H54 (cell line): ENCODE results near the gene ING5.
"Not testable (repeated sequence)": the region's sequence is repeated elsewhere in the genome, so short reads cannot be mapped to it uniquely, and the experiment has no call there.

Experiments
- DNase-seq: peaks from one replicate; pipeline ENCODE4 v3.0.0; 2011; ENCODE audit warnings: low spot score, mixed read lengths; ENCODE audit not compliant: insufficient read length
- FAIRE-seq: peaks from 3 replicates; lab custom pipeline; 2011; peaks lifted over from hg19 to GRCh38; lab: Jason Lieb, UNC
- POLR2A ChIP-seq: IDR thresholded peaks from 2 replicates; pipeline ENCODE4 v1.6.1; 2011; ENCODE audit warnings: low read depth, mild to moderate bottlenecking, low read length

Gene ING5

GRCh38 chr2:241746084-241746483, 44.2 kb downstream of the ING5 start:
- TF ChIP-seq POLR2A, result no peak
- FAIRE-seq, result no peak

GRCh38 chr2:241748468-241749256, 46.8 kb downstream of the ING5 start:
- no peak for TF ChIP-seq POLR2A
- no peak for FAIRE-seq
- no peak for DNase-seq

More at GRCh38 chr2:241746084-241746483, 44.2 kb downstream of the ING5 start:
- DNase-seq, result no peak

- TF ChIP-seq POLR2A, result no peak
- FAIRE-seq (no peak), DNase-seq (no peak)
Measured at GRCh38 chr2:241750076-241750840, 48.4 kb downstream of the ING5 start.

GRCh38 chr2:241751152-241751551, 49.3 kb downstream of the ING5 start:
- FAIRE-seq, result no peak
- DNase-seq, result no peak
- no peak for TF ChIP-seq POLR2A

- TF ChIP-seq POLR2A, result no peak
- FAIRE-seq (no peak), DNase-seq (no peak)
Measured at GRCh38 chr2:241751776-241752175, 49.9 kb downstream of the ING5 start.

DNA sequence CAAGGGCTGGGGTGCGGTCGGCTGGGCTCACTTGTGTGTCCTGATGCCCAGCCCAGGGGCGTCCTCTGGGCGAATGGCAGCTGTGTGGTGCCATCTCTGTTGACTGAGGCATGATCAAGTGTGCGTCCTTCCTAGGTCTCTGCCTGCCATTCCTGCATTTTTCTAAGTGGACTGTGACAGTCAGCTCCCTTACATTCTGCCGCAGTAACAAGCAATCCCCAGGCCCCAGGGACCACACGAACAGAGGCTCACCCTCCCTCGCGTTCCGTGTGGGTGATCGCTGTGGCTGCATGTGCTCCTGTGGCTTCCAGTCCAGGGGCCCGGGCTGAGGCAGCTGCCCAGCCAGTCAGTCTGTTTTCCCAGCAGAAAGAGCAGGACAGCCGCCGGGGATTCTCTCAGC, 50.4 kb downstream of the ING5 start:
- FAIRE-seq, result no peak
- DNase-seq, result no peak
- TF ChIP-seq POLR2A, result no peak

DNA sequence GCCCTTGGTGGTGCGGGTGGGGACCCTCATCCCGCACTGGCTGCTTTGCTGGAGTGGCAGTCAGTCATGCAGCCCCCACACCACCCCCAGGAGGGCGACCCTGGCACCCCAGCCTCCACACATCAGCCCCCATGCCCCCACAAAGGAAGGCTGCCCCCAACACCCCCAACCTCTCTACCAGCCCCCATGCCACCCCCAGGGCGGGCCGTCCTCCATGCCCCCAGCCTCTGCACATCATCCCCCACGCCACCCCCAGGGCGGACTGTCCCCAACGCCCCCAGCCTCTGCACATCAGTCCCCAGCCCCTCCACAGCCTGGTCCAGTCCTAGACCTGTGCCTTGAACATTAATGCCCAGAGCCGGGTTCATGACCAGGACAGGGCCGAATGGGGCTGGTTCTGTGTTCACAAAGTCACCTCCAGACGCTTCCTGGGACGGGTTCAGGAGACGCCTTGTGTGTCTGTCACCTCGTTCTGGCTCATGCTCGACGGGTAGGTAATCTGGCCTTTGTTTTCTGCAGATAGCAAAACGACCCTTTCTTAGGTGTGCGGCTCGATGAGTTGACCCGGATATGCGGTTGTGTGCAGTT, 50.9 kb downstream of the ING5 start:
- no peak for FAIRE-seq

DNA sequence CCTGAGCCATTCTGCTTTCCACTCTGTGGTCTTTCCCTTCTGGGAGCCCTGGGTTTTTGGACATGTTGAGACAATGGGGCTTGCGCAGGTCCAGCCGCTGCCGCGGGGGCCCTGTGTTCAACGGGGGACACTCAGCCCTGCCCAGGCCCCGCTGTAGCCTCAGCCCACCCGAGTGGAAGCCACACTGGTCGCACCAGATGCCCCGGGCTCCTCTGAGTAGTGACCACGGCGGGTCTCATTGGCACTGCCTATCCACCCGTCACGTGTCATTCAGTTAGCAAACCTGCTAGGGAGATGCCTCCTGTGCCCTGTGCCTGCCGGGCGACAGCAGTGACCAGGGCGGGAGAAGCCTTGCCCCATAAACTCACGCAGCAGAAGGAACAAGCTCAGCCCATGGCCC, 51.7 kb downstream of the ING5 start:
- DNase-seq (no peak), FAIRE-seq (no peak)
- TF ChIP-seq POLR2A, result no peak

More for the DNA sequence above, 50.9 kb downstream of the ING5 start:
- no peak for DNase-seq
- no peak for TF ChIP-seq POLR2A

DNA sequence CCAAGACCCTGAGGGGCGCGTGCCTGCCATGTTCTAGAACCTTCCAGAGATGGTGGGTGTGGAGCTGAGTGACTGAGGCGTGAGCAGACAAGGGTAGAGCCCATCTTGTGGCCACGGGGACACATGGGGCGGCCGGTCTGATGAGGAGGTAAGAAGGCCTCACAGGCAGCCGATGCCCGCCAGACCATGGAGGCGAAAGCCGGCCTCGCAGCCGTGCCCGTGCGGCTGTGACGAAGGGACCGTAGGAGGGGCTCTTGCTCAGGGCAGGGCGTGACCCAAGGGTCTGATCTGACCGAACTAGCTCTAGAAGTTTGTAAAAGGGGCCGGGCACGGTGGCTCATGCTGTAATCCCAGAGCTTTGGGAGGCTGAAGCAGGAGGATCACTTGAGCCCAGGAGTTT, 52.2 kb downstream of the ING5 start:
- DNase-seq (no peak), FAIRE-seq (no peak)
- TF ChIP-seq POLR2A, result no peak

- DNase-seq, result no peak
- TF ChIP-seq POLR2A, result no peak
- FAIRE-seq, result no peak
Measured at GRCh38 chr2:241755166-241755565, 53.3 kb downstream of the ING5 start.

GRCh38 chr2:241755777-241756176, 53.9 kb downstream of the ING5 start:
- no peak for DNase-seq
- TF ChIP-seq POLR2A, result no peak
- no peak for FAIRE-seq

GRCh38 chr2:241759067-241759807, 57.4 kb downstream of the ING5 start:
- DNase-seq, result no peak
- no peak for FAIRE-seq
- no peak for TF ChIP-seq POLR2A

DNA sequence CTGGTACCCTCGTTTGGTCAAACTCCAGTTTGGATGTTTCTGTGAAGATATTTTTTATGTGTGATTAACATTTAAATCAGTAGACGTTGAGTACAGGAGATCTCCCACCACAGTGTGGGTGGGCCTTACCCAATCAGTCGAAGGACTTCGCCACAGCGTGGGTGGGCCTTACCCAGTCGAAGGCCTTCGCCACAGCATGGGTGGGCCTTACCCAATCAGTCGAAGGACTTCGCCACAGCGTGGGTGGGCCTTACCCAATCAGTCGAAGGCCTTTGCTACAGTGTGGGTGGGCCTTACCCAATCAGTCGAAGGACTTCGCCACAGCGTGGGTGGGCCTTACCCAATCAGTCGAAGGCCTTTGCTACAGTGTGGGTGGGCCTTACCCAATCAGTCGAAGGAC, 58.1 kb downstream of the ING5 start:
- not testable (repeated sequence) for DNase-seq, FAIRE-seq

DNA sequence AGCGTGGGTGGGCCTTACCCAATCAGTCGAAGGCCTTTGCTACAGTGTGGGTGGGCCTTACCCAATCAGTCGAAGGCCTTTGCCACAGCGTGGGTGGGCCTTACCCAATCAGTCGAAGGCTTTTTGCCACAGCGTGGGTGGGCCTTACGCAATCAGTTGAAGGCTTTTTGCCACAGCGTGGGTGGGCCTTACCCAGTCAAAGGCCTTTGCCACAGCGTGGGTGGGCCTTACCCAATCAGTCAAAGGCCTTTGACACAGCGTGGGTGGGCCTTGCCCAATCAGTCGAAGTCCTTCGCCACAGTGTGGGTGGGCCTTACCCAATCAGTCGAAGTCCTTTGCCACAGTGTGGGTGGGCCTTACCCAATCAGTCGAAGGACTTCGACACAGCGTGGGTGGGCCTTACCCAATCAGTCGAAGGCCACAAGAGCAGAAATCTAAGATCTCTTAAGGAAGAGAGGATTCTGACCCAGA, 58.5 kb downstream of the ING5 start:
- FAIRE-seq (no peak), DNase-seq (no peak)
- TF ChIP-seq POLR2A, result no peak
